Iris pigment epithelial cell (primary cell): ENCODE measurements around the gene ZNF827.
A peak's percentile ranks its signal among the peaks of the same experiment; 100 is the strongest.

ENCODE experiments used
- DNase-seq: peaks from one replicate; pipeline ENCODE4 v3.0.0-alpha.2; 2011; ENCODE audit warnings: low read depth

The ZNF827 gene, protein sequence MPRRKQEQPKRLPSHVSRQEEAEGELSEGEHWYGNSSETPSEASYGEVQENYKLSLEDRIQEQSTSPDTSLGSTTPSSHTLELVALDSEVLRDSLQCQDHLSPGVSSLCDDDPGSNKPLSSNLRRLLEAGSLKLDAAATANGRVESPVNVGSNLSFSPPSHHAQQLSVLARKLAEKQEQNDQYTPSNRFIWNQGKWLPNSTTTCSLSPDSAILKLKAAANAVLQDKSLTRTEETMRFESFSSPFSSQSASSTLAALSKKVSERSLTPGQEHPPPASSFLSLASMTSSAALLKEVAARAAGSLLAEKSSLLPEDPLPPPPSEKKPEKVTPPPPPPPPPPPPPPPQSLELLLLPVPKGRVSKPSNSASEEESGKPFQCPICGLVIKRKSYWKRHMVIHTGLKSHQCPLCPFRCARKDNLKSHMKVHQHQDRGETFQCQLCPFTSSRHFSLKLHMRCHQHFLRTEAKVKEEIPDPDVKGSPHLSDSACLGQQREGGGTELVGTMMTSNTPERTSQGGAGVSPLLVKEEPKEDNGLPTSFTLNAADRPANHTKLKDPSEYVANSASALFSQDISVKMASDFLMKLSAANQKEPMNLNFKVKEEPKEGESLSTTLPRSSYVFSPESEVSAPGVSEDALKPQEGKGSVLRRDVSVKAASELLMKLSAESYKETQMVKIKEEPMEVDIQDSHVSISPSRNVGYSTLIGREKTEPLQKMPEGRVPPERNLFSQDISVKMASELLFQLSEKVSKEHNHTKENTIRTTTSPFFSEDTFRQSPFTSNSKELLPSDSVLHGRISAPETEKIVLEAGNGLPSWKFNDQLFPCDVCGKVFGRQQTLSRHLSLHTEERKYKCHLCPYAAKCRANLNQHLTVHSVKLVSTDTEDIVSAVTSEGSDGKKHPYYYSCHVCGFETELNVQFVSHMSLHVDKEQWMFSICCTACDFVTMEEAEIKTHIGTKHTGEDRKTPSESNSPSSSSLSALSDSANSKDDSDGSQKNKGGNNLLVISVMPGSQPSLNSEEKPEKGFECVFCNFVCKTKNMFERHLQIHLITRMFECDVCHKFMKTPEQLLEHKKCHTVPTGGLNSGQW

DNA sequence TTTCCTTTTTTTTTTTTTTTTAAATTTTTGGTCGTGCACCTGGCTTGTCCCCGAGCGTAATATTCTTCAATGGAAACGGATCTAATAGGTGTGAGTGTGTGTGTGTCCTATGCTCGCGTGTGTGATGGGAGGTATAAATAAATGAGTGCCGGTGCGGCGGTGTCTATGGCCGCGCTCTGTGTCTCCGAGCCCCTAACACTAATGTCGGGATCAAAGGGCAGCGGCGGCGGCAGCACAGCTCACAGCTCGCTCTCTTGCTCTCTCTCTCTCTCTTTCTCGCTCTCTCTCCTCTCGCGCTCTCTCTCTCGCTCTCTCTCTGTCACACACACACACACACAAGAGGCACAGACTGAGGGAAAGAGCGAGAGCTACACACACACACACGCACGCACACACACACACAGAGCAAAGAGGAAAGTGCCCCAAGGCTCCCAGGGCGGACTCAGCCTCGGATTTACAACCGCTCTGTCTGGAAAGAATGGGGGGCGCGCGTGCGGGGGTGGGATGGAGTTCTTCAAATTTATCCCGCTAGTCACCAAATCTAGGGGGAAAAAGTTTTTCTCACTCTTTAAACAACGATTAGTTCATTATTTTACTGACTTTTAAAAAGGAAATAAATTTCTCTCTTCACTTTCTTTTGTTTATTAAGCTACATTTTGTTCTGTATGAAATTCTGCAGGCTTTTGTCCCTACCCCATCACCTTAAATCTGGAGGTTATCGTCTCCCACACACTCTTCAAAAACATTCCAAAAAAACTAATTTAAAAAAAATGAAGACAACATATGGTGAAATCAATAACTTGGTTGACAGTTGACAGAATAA, at the start of gene ZNF827:
ZNF827 (minus strand) TSS at position 206 of the 823 bp plus-strand sequence. CDS start 416 bp downstream, outside the sequence.
- DNase-seq, result peak; percentile 88

DNA sequence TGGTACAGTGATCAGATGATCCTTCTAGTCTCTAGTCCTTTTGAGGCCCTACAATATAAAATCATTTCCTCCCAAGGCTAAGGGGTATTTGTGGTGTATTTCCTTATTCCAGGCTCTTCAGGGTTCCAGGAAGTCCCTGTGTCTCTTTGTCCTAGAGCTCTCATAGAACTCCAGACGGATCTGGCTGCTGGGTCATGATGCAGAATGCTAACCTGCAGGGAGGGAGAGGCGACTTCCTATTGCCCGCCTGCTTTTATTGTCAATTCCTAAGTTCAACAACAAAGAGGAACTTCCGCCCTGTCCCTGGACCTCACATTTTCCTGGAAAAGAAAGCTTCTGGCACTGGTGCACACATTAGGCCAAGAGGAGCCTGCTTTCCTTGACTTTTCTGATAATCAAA, 45.9 kb upstream of the ZNF827 start:
- no peak for DNase-seq

DNA sequence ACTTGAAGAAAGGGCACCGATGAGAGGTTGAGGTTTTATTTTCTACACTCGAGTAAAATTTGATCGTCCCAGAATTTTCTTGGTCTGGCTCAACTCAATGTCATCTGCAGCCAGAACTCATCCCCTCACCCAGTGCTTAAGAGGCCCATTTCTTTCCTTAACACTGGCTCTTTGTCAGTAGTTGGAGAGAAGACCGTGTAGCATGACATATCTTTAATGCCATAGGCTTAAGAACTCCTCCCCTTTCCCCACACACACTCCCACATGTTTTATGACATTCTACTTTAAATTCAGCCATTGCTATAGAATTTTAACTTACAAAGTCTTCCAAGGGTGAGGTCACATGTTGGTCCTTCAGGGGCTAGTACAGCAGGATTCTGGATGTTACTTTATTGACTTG, 44.2 kb upstream of the ZNF827 start:
- DNase-seq, result no peak

DNA sequence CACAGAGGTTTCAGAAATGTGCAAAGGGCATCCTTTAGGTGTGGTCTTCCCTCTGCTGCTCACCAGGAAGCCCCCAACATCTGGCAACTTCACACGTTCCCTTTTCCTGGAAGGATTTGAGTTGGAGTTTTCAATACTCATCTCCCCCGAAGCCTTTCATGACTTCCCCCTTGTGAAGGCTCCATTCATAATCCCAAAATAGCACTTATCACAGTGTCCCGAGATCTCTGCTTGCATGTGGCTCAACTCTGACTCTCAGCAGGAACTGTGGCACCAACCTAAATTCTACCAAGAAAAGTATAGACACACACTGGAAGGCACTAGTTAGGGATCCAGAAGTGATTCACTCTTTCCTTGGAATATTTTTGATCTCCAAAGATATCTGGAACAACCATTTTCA, 40.5 kb upstream of the ZNF827 start:
- no peak for DNase-seq

DNA sequence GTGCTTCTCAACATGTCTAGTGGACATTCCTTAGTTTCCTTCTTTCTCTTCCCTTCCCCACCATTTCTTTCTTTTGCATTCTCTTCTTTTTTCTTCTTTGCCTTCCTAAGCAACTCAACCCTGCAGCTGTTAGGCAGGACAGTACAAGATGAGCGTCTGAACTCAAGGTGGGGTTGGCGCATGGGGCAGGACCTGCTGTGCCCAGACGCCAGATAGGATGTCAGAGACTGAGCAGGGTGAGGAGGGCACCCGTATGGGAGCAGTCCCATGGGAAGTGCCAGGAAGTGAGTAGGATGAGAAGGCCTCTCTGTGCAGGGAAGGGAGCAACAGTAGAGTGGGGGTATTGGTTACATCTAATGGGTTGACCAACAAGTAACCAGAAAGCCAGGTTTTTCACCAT, 38.1 kb upstream of the ZNF827 start:
- no peak for DNase-seq

DNA sequence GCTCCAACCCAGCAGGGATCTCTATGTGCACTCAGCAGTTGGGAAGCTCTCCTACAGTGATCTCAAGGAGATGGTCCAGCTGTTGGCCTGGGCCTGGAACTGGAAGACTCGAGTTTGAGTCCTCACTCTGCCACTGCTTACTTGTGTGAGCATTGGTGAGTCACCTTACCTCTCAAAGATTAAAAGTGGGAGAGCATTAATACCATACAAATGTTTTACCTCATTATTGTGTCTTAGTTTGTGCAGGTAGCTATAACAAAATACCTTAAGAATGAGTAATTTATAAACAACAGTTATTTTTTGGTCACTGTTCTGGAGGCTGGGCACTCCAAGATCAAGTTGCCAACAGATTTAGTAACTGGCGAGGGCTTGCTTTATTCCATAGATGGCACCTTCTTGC, 21.4 kb upstream of the ZNF827 start:
- DNase-seq, result no peak

DNA sequence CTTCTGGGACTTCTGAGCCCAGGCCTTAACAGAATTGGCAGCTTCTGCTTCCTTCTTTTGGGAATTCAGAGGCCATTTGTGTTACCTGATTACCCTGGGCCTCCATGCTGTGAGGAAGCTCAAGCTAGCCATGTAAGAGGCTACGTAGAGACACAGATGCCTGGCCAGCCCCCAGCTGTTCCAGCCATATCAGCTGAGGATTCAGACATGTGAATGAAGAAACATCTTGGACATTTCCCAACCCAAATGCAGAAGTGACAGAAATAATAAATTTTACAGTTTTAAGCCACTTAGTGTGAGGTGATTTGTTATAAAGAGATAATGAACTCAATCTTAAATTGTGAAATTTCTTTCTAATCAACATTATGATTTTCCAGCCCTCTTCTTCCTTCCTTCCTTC, 18.7 kb upstream of the ZNF827 start:
- peak; percentile 9 for DNase-seq

DNA sequence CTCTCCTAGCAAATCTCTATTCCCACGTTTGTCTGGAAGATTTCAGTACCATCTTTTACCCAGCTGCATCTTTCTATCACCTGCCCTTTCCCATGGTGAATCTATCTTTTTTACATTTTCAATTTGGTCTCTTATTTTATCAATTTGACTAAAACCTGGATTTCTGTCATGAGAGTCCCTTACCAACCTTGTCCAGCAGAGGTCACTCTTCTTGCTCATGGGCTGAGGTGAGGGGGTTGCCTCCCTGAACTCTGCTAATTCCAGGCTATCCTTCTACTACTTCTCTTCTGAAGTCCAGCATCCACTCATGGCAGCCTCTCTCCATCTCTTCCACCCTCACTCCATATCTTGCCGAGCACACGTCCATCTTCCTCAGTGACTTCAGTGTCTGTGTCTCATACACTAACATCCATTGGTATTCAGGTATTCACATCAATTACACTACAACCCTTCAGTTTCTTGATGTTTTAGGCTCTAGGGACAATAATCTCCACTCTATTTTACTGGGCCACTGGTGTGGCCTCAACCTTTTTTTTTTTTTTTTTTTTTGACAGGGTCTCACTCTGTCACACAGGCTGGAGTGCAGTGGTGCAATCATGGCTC, 17.8 kb upstream of the ZNF827 start:
- peak; percentile 51 for DNase-seq

DNA sequence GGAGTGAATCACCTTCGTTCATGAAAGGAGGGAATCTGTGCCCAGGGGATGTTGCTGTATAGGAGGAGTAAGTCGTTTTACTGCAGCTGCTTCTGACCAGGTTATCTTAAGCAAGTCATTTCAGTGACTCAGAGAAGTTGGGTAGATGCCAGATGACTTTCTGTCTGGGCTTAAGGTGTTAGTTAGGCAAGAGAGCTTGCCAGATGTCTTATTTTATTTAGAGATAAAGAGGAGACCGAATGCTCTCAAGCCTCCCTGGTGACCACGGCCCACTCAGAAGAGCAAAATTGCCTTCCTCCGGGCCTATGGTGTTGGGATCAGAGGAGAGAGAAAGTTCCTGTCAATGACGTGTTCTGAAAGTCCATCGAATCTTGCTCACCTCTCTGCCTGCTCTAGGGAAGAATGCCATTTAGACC, 16.3 kb upstream of the ZNF827 start:
- DNase-seq, result peak; percentile 98

DNA sequence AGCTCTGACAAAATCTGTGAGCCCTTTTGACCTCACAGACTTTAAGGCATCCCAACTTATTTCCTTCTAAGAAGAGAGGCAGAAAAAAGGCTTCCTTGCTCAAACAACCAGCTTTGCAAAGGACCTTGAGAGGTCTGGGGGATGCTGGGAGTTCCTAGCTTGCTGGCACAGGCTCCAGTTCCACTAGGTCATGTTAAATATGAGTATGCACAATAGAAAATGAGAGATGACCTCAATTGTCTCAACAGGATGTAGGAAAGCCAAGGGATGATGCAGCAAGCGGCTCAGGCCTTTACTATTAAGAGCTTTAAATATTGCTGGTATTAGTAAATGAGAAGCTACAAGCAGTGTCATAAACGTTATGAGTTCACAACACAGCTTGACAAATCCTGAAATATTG, 13.3 kb upstream of the ZNF827 start:
- DNase-seq, result peak; percentile 53

DNA sequence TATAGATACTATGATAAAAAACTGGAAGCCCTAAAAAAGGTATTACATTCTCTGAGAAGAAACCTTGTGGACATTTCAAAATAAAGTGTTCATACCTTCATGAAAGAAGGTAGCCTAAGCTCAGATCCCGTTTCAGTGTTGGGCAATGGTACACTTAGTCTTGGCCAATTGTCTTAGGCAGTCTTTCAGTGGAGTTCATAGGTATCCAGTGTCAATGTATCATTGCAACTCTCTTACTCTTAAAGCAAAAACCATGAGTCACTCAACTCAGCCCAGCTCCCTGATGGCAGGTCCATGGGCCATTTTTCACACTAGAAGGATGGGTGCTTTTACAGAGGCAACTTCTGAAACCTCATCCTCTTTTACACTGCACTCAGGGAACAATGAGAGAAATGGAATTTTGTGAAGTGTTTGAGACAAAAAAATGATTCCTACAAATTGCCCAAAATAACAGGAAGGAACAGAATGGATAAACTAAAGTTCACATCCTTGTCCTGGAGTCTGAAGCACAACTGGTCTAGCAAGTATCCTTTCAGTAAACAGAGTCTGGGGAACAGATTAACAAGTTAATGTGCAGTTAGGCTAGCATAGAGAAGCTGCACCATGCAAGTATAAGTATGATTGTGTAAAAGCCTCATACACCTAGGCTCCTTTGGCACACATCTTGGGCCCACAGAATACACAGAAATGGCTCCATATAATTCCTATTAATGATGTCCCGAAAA, 7.0 kb upstream of the ZNF827 start:
- peak; percentile 72 for DNase-seq

DNA sequence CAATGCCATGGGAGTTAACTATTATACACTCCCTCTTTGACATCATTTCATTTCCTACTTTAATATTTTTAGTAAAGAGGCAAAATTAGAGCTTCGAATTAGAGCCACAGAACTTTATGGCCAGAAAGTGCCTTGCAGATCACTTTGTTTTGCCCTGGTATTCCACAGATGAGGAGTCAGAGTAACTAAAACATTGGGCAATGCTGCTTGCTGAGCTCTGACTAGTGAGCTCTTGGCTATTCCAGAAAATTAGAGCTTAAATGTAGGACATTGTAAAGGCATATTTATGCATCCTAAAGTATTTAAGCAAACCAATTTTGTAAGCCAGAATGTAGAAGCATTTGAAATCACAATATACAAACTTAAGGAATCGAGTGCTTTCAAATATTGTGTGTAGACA, 6.3 kb upstream of the ZNF827 start:
- no peak for DNase-seq

DNA sequence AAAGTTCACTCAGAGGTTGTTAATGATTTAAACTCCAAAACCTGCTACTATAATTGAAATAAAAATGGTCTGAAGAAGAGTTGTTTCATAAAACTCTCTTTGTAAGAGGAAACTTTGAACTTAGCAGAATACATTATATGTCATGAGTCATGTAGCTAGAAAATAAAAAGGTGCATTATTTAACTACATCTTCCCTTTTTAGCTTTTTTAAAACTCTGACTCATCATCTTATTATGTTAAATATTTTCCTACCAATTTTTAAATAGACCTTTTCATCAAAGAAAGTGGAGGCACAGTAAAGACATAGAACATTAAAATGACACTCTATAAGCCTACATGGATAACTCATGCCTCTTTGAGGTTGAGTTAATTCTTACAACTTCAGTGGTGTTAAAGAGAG, 1.2 kb upstream of the ZNF827 start:
- peak; percentile 66 for DNase-seq

DNA sequence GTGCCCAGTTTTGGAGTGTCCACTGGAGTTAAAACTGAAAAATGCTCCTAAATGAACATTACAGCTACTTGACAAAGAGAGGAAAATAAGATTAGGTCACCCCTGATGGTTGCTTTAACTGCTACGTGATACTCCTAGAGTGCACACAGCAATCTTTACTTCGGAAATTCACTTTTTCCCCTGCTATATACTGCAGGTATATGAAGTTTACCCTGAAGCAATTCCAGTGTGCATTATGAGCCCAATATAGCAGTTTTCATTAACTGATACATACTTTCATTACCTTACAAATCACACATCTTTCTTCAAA, 773 bp upstream of the ZNF827 start:
- peak; percentile 42 for DNase-seq

DNA sequence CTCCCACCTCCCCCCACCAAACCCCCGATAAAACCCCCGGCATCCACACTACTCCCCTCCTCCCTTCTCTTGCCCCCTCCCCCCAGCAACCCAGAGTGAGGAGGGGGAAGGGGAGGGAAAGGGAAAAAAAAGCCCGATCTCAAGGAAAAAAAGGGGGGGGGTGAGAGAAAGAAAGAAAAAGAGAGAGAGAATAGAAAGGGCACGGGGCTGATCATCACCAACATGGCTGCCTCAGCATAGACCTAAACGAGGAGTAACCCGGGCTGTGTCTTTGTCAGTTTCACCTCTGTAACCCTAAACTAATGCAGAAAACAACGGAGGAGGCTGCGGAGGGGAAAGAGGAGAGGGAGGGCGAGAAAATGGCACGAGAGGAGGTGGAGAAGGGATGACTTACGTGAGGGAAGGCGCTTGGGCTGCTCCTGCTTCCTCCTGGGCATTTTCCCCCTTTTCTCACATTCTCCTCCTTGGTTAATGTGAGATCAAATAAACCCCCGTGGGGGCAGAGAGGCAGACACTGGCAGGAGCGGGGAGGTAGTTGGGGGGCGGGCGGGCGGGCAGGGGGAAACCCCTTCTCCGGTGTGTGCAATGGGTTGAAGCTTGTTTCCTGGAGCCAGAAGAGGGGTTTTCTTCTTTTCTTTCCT, 532 bp downstream of the ZNF827 start:
- peak; percentile 40 for DNase-seq

DNA sequence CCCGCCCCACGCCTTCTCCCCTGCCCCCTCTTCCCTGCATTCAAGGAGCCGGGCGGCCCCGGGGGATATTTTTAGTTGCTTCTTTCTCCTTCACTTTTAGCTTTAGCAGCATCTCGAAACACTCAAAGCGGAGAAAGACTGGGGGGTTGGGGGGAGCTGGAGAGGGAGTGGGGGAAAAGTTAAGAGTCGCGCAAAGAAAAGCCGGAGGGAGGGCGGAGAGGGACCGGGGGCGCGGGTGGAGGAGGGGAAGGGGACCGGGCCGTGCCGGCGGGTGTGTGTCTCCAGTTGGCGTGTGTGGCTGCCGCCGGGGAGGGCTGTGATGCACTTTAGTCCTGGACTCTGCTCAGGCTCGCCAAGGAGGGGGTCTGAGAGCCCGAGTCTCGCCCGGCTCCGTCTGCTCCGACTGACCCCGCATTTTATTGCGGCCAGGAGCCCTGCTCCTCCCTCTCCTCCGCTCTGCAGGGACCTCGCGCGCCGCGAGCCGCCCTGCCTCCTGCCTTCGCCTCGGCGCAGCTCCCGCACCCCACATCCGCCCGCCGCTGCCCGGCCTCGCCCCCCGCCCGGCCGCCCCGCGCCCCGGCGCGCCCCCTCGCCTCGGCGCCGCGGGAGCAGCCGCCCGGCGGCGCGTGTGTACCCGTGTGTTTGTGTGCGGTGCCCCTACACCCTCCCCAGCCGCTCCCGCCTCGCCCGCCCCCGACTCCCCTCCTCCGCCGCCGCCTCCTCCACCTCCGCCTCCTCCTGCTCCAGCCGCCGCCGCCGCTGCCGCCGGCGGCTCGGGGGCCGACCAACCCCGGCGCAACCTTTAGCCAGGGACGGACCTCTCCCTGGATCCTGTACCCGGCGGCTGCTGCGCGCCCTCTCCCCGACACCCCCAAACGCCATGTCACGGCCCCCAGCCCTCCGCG, 1.4 kb downstream of the ZNF827 start:
- peak; percentile 65 for DNase-seq

DNA sequence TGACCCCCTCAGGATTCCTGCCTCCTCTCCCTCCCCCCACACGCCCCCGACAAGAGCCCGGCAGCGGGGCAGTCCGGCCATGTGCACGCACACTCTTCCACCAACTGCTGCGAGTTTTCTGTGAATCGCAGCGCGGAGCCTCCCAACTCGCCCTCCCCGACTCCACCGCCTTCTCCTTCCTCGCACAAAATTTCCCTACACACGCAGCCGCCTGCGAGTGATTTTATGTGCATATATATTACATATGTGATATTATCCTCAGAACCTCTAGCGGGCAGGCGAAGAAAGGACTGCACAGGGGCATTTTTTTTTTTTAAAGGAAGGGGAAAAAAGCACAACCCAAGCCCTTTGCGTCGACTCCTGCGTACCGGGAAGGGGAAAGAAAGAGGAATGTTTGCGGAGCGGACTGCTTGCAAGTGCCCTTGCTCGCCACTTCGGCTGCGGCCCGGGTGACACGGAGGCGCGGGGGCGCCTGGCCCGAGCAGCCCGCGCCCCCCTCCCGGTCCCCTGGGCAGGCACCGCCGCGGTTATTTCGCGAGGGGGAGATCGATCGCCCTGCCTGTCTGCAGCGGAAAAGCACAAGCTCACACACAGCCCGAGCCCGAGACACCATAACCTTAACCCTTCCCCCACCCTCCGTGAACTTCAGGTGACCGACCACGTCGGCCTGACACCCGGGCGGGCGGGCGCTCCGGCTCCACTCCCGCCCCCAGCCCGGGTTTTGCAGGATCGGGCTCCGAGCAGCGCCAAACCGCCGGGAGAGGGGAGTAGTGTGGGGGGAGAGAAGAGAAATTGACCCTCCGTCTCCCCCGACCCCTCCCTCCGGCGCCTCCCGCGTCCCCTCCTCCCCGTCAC, 2.3 kb downstream of the ZNF827 start:
- DNase-seq, result peak; percentile 78
